HCT116 (cell line): ENCODE results near the gene SH3RF2. TPM values are rescaled to one million over a fixed set of nuclear protein-coding genes. Genes with fewer than 3 reads are reported as not detected.
"Not testable (repeated sequence)": the region's sequence is repeated elsewhere in the genome, so short reads cannot be mapped to it uniquely, and the experiment has no call there.

Experiments used
- ATAC-seq: fragments of 200-7000 bp; cut with Tn5 transposase; 2 replicates; pipeline ENCODE4 v1.9.1; 2020; ENCODE audit warnings: mild to moderate bottlenecking, moderate library complexity
- BruUV-seq: library from RNA; stranded (reverse); fragments of 400-500 nt; replicated peaks from 2 replicates; lab custom pipeline; 2021; lab: Mats Ljungman, UMichigan
- CTCF ChIA-PET: fragments of 300-600 bp; sonication (Branson Sonifier 250); formaldehyde crosslinking; loops from one replicate; lab custom pipeline; 2021; ENCODE audit warnings: antibody characterized with exemption; lab: Charles Lee
- POLR2A ChIA-PET: fragments of 300-600, 350-600 bp; sonication (Branson Sonifier 250); formaldehyde crosslinking; loops from one replicate; lab custom pipeline; 2021; ENCODE audit warnings: antibody characterized with exemption; lab: Charles Lee
- RAD21 ChIA-PET, 2 experiments: fragments of 300-600 bp; sonication (Branson Sonifier 250); formaldehyde crosslinking; loops; one replicate each; lab custom pipeline; 2023; ENCODE audit warnings: low total read pairs in 2 of 2; ENCODE audit not compliant: uncharacterized antibody in 2 of 2, unreplicated experiment in 2 of 2, low non-redundant PET in 1 of 2; lab: Charles Lee
- DNase-seq: peaks from one replicate; pipeline ENCODE4 v3.0.0-alpha.2; 2010; ENCODE audit warnings: low read depth, low spot score
- H2AFZ ChIP-seq: fragments of 200-600 bp; shearing (Covaris generic), sonication (generic); 2 replicates; pipeline ENCODE4 v1.6.1; 2017; ENCODE audit warnings: low read depth, mixed run types, mixed read lengths, antibody characterized with exemption, low read length; ENCODE audit not compliant: poor library complexity, severe bottlenecking
- H3K27ac ChIP-seq: 2 replicates; pipeline ENCODE4 v1.5.1; 2012; ENCODE audit warnings: low read depth, low read length
- H3K27me3 ChIP-seq: fragments of 200-600 bp; sonication (generic); 2 replicates; pipeline ENCODE4 v1.6.1; 2016; ENCODE audit warnings: mixed run types, low read length, mixed read lengths; ENCODE audit not compliant: insufficient read depth
- H3K36me3 ChIP-seq, 2 experiments: fragments of 200-500 bp in 1 of 2; fragments of 200-600 bp in 1 of 2; sonication (Bioruptor generic) in 1 of 2; sonication (generic) in 1 of 2; 2 replicates each; pipeline versions ENCODE4 v1.5.1 to v1.6.1; 2014 to 2016; ENCODE audit warnings: low read length in 2 of 2, inconsistent platforms in 1 of 2, mixed read lengths in 1 of 2, mixed run types in 1 of 2; ENCODE audit not compliant: insufficient read depth in 2 of 2, control insufficient read depth in 1 of 2
- H3K4me1 ChIP-seq, 2 experiments: fragments of 200-600 bp in 1 of 2; sonication (generic) in 1 of 2; 2 replicates each; pipeline versions ENCODE4 v1.5.1 to v1.6.1; 2012 to 2017; ENCODE audit warnings: low read length in 2 of 2, inconsistent platforms in 1 of 2, mild to moderate bottlenecking in 1 of 2, mixed read lengths in 1 of 2, mixed run types in 1 of 2, moderate library complexity in 1 of 2; ENCODE audit not compliant: insufficient read depth in 2 of 2, control insufficient read depth in 1 of 2
- H3K4me2 ChIP-seq: fragments of 200-600 bp; sonication (generic); 2 replicates; pipeline ENCODE4 v1.6.1; 2017; ENCODE audit warnings: mixed run types, low read length, mixed read lengths
- H3K4me3 ChIP-seq, 2 experiments: fragments of 200-600 bp in 1 of 2; sonication (generic) in 1 of 2; replicated peaks in 1 of 2; 2 replicates each; pipeline ENCODE4 v1.5.1; 2011 to 2016; ENCODE audit warnings: low read length in 2 of 2, control low read depth in 1 of 2, low read depth in 1 of 2, mild to moderate bottlenecking in 1 of 2, mixed read lengths in 1 of 2, mixed run types in 1 of 2
- H3K79me2 ChIP-seq: fragments of 200-600 bp; sonication (generic); 2 replicates; pipeline ENCODE4 v1.6.1; 2017; ENCODE audit warnings: mild to moderate bottlenecking, mixed run types, low read length, moderate library complexity, mixed read lengths; ENCODE audit not compliant: insufficient read depth
- H3K9ac ChIP-seq: fragments of 200-600 bp; sonication (generic); 2 replicates; pipeline ENCODE4 v1.6.1; 2016; ENCODE audit warnings: low read length, mixed read lengths
- H3K9me2 ChIP-seq: fragments of 200-600 bp; sonication (generic), shearing (Covaris generic); 2 replicates; pipeline ENCODE4 v1.6.1; 2017; ENCODE audit warnings: mixed run types, mild to moderate bottlenecking, moderate library complexity; ENCODE audit not compliant: insufficient read depth
- H3K9me3 ChIP-seq, 2 experiments: fragments of 200-500 bp in 1 of 2; fragments of 200-600 bp in 1 of 2; sonication (Bioruptor generic) in 1 of 2; sonication (generic) in 1 of 2; 2 replicates each; pipeline ENCODE4 v1.6.1; 2014 to 2017; ENCODE audit warnings: low read length in 2 of 2, mixed read lengths in 2 of 2, inconsistent platforms in 1 of 2, low read depth in 1 of 2, mild to moderate bottlenecking in 1 of 2, mixed run types in 1 of 2, moderate library complexity in 1 of 2; ENCODE audit not compliant: control insufficient read depth in 1 of 2, insufficient read depth in 1 of 2
- H4K20me1 ChIP-seq: fragments of 200-600 bp; sonication (generic), shearing (Covaris generic); 2 replicates; pipeline ENCODE4 v1.6.1; 2017; ENCODE audit warnings: mixed run types, mild to moderate bottlenecking, moderate library complexity; ENCODE audit not compliant: insufficient read depth
- EZH2 ChIP-seq: fragments of 200-600 bp; sonication (generic); IDR thresholded peaks from 2 replicates; pipeline ENCODE4 v1.6.1; 2017; ENCODE audit warnings: antibody characterized with exemption, mixed run types
- FOSL1 ChIP-seq: IDR thresholded peaks from 2 replicates; pipeline ENCODE4 v1.6.1; 2012; ENCODE audit warnings: low read depth
- MAX ChIP-seq: IDR thresholded peaks from 2 replicates; pipeline ENCODE4 v1.6.1; 2012
- REST ChIP-seq: IDR thresholded peaks from 2 replicates; pipeline ENCODE4 v1.6.1; 2012; ENCODE audit warnings: low read depth
- intact Hi-C: fragments of 100-400 bp; cut with micrococcal nuclease; formaldehyde crosslinking; loops from 2 replicates; pipeline ENCODE4 v1.10.0; 2022
- total RNA-seq: library from RNA; stranded (reverse); gene quantifications from one replicate; pipeline ENCODE4 v1.2.1, GENCODE V29; 2021; ENCODE audit not compliant: unreplicated experiment

The SH3RF2 gene
- total RNA-seq, 1 experiment from 2014 or later = 14.3 TPM

GRCh38 chr5:145964008-145964407 is 27.6 kb downstream of the SH3RF2 start:
- intact Hi-C loops, BruUV-seq, ATAC-seq, RAD21 ChIA-PET, H4K20me1 ChIP-seq, H3K4me3 ChIP-seq, H3K36me3 ChIP-seq, H3K9me3 ChIP-seq, DNase-seq, CTCF ChIA-PET, H3K9me2 ChIP-seq, H3K27me3 ChIP-seq, H3K27ac ChIP-seq, H3K9ac ChIP-seq, POLR2A ChIA-PET, H2AFZ ChIP-seq, H3K4me2 ChIP-seq: not testable (repeated sequence)
- Histone ChIP-seq H3K79me2 (peaks cover 10% of the 10 kb centered on the region), H3K4me1 (peaks cover 6 to 32% of the 10 kb centered on the region in 2 experiments; a peak in 3 of 4 replicates)

GRCh38 chr5:145965804-145966203 is 29.4 kb downstream of the SH3RF2 start:
- BruUV-seq = no TSS peak
- H2AFZ ChIP-seq = no peak overlapping the region
- ATAC-seq (no peak), DNase-seq (no peak)
- H3K27me3 ChIP-seq = no peaks in the 10 kb centered on the region
- H3K9ac ChIP-seq = no peak overlapping the region
- H3K9me2 ChIP-seq = no peaks in the 10 kb centered on the region
- no peak overlapping the region for H3K27ac ChIP-seq
- intact Hi-C loops = no loop called here
- peaks cover 1 to 26% of the 10 kb centered on the region in 2 experiments; a peak in 2 of 4 replicates for H3K4me1 ChIP-seq
- peaks cover 7% of the 10 kb centered on the region for H3K79me2 ChIP-seq
- CTCF ChIA-PET = no interaction called here
- POLR2A ChIA-PET = no interaction called here
- no peaks in the 10 kb centered on the region for H3K36me3 ChIP-seq
- no peak overlapping the region for H3K4me2 ChIP-seq
- TF ChIP-seq FOSL1 (no peak), REST (no peak), MAX (no peak), EZH2 (no peak)
- TF ChIP-seq, all 23 proteins: peak for 0
- Histone ChIP-seq H4K20me1 (no peaks in the 10 kb centered on the region), H3K4me3 (no peak overlapping the region), H3K9me3 (no peaks in the 10 kb centered on the region)
- RAD21 ChIA-PET = no interaction called here
